ENCODE measurements around the gene SLC28A1. TPM values are rescaled to one million over a fixed set of nuclear protein-coding genes. Genes with fewer than 3 reads are reported as not detected.

Gene SLC28A1
- total RNA-seq, 1 experiment from 2014 or later = not detected

- no peak overlapping the region for H3K4me3 ChIP-seq (ENCODE audit: low read depth in 2 of 2, low read length in 2 of 2)
- no peaks in the 10 kb centered on the region for H3K9me3 ChIP-seq (ENCODE audit: control insufficient read depth, insufficient read depth, low read depth, low read length)
- H3K4me1 ChIP-seq (ENCODE audit: control insufficient read depth, insufficient read depth, low read length) = no peaks in the 10 kb centered on the region
- CTCF ChIA-PET = no interaction called here
- POLR2A ChIA-PET = no interaction called here
- BruUV-seq (replicated peaks) = no TSS peak
- TF ChIP-seq CTCF (IDR thresholded peaks at IDR 0.05) (no peak), TCF7L2 (IDR thresholded peaks at IDR 0.05; ENCODE audit: low read depth, low read length) (no peak), REST (IDR thresholded peaks at IDR 0.05; ENCODE audit: insufficient read depth in 1 of 2, low read depth in 2 of 2, low read length in 1 of 2) (no peak), SIN3A (IDR thresholded peaks at IDR 0.05; ENCODE audit: borderline replicate concordance, insufficient read depth, low read depth, low read length) (no peak), POLR2AphosphoS5 (IDR thresholded peaks at IDR 0.05; ENCODE audit: low read depth, low read length) (no peak)
- intact Hi-C loops (cut with micrococcal nuclease; ENCODE audit: unreplicated experiment) (no loop called here), in situ Hi-C loops (cut with HindIII; ENCODE audit: low pct_unique_long_range_greater_than_20kb, low sequenced_read_pairs) (no loop called here)
- H3K27me3 ChIP-seq (ENCODE audit: control insufficient read depth, insufficient read depth, low read length) = no peaks in the 10 kb centered on the region
- DNase-seq (ENCODE audit: low read depth, low spot score) (no peak), ATAC-seq (no peak)
- no peak overlapping the region for H3K27ac ChIP-seq (ENCODE audit: low read length)
- H3K36me3 ChIP-seq (ENCODE audit: control insufficient read depth, insufficient read depth, low read length) = no peaks in the 10 kb centered on the region
Observed at GRCh38 chr15:84890670-84891162, 6.3 kb downstream of the SLC28A1 start.

GRCh38 chr15:84891339-84891738 is 6.9 kb downstream of the SLC28A1 start:
- no peak for ATAC-seq

More at GRCh38 chr15:84891339-84891738, 6.9 kb downstream of the SLC28A1 start:
- Histone ChIP-seq H3K9me3 (ENCODE audit: control insufficient read depth, insufficient read depth, low read depth, low read length) (no peaks in the 10 kb centered on the region), H3K36me3 (ENCODE audit: control insufficient read depth, insufficient read depth, low read length) (no peaks in the 10 kb centered on the region), H3K4me1 (ENCODE audit: control insufficient read depth, insufficient read depth, low read length) (no peaks in the 10 kb centered on the region), H3K27me3 (ENCODE audit: control insufficient read depth, insufficient read depth, low read length) (no peaks in the 10 kb centered on the region), H3K4me3 (ENCODE audit: low read depth in 2 of 2, low read length in 2 of 2) (no peak overlapping the region), H3K27ac (ENCODE audit: low read length) (no peak overlapping the region)
- BruUV-seq (replicated peaks) = no TSS peak
- in situ Hi-C loops (cut with HindIII; ENCODE audit: low pct_unique_long_range_greater_than_20kb, low sequenced_read_pairs) = no loop called here
- intact Hi-C loops (cut with micrococcal nuclease; ENCODE audit: unreplicated experiment) = no loop called here
- DNase-seq (ENCODE audit: low read depth, low spot score) = no peak
- POLR2A ChIA-PET = interaction anchor here (0.5 kb wide), 1 partner anchor 9 kb away, joined by 3 read pairs; no protein-coding TSS in a partner anchor
- TF ChIP-seq POLR2AphosphoS5 (IDR thresholded peaks at IDR 0.05; ENCODE audit: low read depth, low read length) = no peak
- TF ChIP-seq REST (IDR thresholded peaks at IDR 0.05; ENCODE audit: insufficient read depth in 1 of 2, low read depth in 2 of 2, low read length in 1 of 2) = no peak
- TF ChIP-seq SIN3A (IDR thresholded peaks at IDR 0.05; ENCODE audit: borderline replicate concordance, insufficient read depth, low read depth, low read length) = no peak
- TF ChIP-seq TCF7L2 (IDR thresholded peaks at IDR 0.05; ENCODE audit: low read depth, low read length) = no peak
- TF ChIP-seq CTCF (IDR thresholded peaks at IDR 0.05) = no peak
- CTCF ChIA-PET = no interaction called here

Measured in Panc1 (cell line).